ENCODE measurements around the gene IL18BP. TPM values are rescaled to one million over a fixed set of nuclear protein-coding genes. Genes with fewer than 3 reads are reported as not detected.

Gene IL18BP
- total RNA-seq, 1 experiment from 2014 or later: 18.2 TPM

DNA sequence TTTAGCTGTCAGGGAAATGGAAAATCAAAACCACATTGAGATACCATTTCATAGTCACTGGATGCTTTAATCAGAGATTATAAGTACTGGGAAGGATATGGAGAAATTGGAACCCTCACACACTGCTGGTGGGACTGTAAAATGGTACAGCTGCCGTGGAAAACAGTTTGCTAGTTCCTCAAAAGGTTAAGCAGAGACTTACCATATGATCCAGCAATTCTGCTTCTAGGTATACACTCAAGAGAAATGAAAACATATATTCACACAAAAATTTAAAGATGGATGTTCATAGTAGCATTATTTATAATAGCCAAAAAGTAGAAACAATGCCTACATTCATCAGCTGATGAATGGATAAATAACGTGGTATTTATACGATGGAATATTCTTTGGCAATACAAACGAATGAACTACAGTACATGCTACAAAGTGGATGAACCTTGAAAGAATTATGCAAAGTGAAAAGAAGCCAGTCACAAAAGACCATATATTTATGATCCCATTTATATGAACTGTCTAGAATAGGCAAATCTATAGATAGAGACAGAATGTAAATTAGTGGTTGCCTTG lies 46.9 kb upstream of the IL18BP start:
- H3K9me3 ChIP-seq (ENCODE audit: control insufficient read depth, insufficient read depth, low read depth, low read length): no peaks in the 10 kb centered on the region
- DNase-seq (ENCODE audit: low read depth, low spot score) (no peak), ATAC-seq (no peak)
- H3K36me3 ChIP-seq (ENCODE audit: control insufficient read depth, insufficient read depth, low read length): no peaks in the 10 kb centered on the region
- in situ Hi-C loops (cut with HindIII; ENCODE audit: low pct_unique_long_range_greater_than_20kb, low sequenced_read_pairs): no loop called here
- no peaks in the 10 kb centered on the region for H3K27me3 ChIP-seq (ENCODE audit: control insufficient read depth, insufficient read depth, low read length)
- ChIA-PET POLR2A (no interaction called here), CTCF (interaction anchor here (0.6 kb wide), 1 partner anchor 497 kb away, joined by 7 read pairs; no protein-coding TSS in a partner anchor)
- no peak overlapping the region for H3K4me3 ChIP-seq (ENCODE audit: low read depth in 2 of 2, low read length in 2 of 2)
- no TSS peak for BruUV-seq (replicated peaks)
- no peak overlapping the region for H3K27ac ChIP-seq (ENCODE audit: low read length)
- intact Hi-C loops (cut with micrococcal nuclease; ENCODE audit: unreplicated experiment): no loop called here
- H3K4me1 ChIP-seq (ENCODE audit: control insufficient read depth, insufficient read depth, low read length): peaks cover 13% of the 10 kb centered on the region
- TF ChIP-seq POLR2AphosphoS5 (IDR thresholded peaks at IDR 0.05; ENCODE audit: low read depth, low read length) (no peak), REST (IDR thresholded peaks at IDR 0.05; ENCODE audit: insufficient read depth in 1 of 2, low read depth in 2 of 2, low read length in 1 of 2) (no peak), TCF7L2 (IDR thresholded peaks at IDR 0.05; ENCODE audit: low read depth, low read length) (no peak), SIN3A (IDR thresholded peaks at IDR 0.05; ENCODE audit: borderline replicate concordance, insufficient read depth, low read depth, low read length) (no peak)
- TF ChIP-seq, protein P1, sequence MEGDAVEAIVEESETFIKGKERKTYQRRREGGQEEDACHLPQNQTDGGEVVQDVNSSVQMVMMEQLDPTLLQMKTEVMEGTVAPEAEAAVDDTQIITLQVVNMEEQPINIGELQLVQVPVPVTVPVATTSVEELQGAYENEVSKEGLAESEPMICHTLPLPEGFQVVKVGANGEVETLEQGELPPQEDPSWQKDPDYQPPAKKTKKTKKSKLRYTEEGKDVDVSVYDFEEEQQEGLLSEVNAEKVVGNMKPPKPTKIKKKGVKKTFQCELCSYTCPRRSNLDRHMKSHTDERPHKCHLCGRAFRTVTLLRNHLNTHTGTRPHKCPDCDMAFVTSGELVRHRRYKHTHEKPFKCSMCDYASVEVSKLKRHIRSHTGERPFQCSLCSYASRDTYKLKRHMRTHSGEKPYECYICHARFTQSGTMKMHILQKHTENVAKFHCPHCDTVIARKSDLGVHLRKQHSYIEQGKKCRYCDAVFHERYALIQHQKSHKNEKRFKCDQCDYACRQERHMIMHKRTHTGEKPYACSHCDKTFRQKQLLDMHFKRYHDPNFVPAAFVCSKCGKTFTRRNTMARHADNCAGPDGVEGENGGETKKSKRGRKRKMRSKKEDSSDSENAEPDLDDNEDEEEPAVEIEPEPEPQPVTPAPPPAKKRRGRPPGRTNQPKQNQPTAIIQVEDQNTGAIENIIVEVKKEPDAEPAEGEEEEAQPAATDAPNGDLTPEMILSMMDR (IDR thresholded peaks at IDR 0.05): no peak

DNA sequence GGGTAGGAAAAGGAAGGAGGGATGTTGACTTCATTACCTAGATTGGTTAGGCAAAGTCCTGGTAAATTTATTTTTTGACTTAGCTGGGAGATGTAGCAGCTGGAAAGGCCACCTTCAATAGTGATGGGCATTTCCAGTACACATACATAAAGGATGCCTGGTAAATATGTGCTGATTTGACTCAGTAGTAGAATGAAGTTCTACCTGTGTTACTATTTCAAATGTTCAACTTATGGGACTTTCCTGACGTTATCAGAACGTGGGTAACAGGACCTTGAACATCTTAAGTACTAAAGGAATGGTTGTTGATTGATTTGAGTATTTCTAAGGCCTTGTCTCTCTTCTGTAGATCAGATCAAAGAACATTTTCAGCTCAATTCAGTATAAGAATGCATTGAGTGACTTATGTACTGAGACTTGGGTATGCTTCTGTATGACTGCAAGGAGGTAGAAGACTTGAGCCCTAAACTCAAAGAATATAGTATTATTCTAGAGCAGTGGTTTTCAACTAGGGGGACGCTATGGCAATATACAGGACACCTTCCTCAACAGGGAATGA lies 42.7 kb upstream of the IL18BP start:
- in situ Hi-C loops (cut with HindIII; ENCODE audit: low pct_unique_long_range_greater_than_20kb, low sequenced_read_pairs): no loop called here
- H3K36me3 ChIP-seq (ENCODE audit: control insufficient read depth, insufficient read depth, low read length): no peaks in the 10 kb centered on the region
- ChIA-PET POLR2A (no interaction called here), CTCF (no interaction called here)
- BruUV-seq (replicated peaks): no TSS peak
- H3K4me3 ChIP-seq (ENCODE audit: low read depth in 2 of 2, low read length in 2 of 2): no peak overlapping the region
- H3K9me3 ChIP-seq (ENCODE audit: control insufficient read depth, insufficient read depth, low read depth, low read length): no peaks in the 10 kb centered on the region
- intact Hi-C loops (cut with micrococcal nuclease; ENCODE audit: unreplicated experiment): no loop called here
- H3K4me1 ChIP-seq (ENCODE audit: control insufficient read depth, insufficient read depth, low read length): no peaks in the 10 kb centered on the region
- no peaks in the 10 kb centered on the region for H3K27me3 ChIP-seq (ENCODE audit: control insufficient read depth, insufficient read depth, low read length)
- no peak for TF ChIP-seq SIN3A (IDR thresholded peaks at IDR 0.05; ENCODE audit: borderline replicate concordance, insufficient read depth, low read depth, low read length)
- TF ChIP-seq, protein P1 (IDR thresholded peaks at IDR 0.05): no peak
- TF ChIP-seq POLR2AphosphoS5 (IDR thresholded peaks at IDR 0.05; ENCODE audit: low read depth, low read length): no peak
- no peak for TF ChIP-seq REST (IDR thresholded peaks at IDR 0.05; ENCODE audit: insufficient read depth in 1 of 2, low read depth in 2 of 2, low read length in 1 of 2)
- TF ChIP-seq TCF7L2 (IDR thresholded peaks at IDR 0.05; ENCODE audit: low read depth, low read length): no peak
- H3K27ac ChIP-seq (ENCODE audit: low read length): no peak overlapping the region
- no peak for ATAC-seq
- DNase-seq (ENCODE audit: low read depth, low spot score): no peak
